Skeletal muscle tissue (tissue), 4 donors: ENCODE results near the gene TCHHL1. TPM values are rescaled to one million over a fixed set of nuclear protein-coding genes. Genes with fewer than 3 reads are reported as not detected.

Experiments
- H3K27ac ChIP-seq: one replicate; pipeline ENCODE4 v1.7.0; 2013; ENCODE audit warnings: mild to moderate bottlenecking, low read depth, low read length, inconsistent platforms
- H3K27me3 ChIP-seq, 3 donors: one replicate each; pipeline ENCODE4 v1.7.0; 2013; ENCODE audit warnings: low read length in 3 of 3; ENCODE audit not compliant: control insufficient read depth in 3 of 3, insufficient read depth in 3 of 3
- H3K36me3 ChIP-seq, 3 donors: one replicate each; pipeline ENCODE4 v1.7.0; 2013; ENCODE audit warnings: low read length in 3 of 3; ENCODE audit not compliant: control insufficient read depth in 3 of 3, insufficient read depth in 3 of 3
- H3K4me1 ChIP-seq, 3 donors: one replicate each; pipeline ENCODE4 v1.7.0; 2013; ENCODE audit warnings: low read length in 3 of 3, mild to moderate bottlenecking in 3 of 3; ENCODE audit not compliant: control insufficient read depth in 3 of 3, insufficient read depth in 3 of 3
- H3K4me3 ChIP-seq, 3 donors: one replicate each; pipeline ENCODE4 v1.7.0; 2013; ENCODE audit warnings: low read length in 3 of 3
- H3K9ac ChIP-seq, 3 donors: one replicate each; pipeline ENCODE4 v1.7.0; 2013; ENCODE audit warnings: low read length in 3 of 3, mild to moderate bottlenecking in 3 of 3, moderate library complexity in 2 of 3, low read depth in 1 of 3
- H3K9me3 ChIP-seq, 3 donors: one replicate each; pipeline ENCODE4 v1.7.0; 2013; ENCODE audit warnings: low read length in 3 of 3; ENCODE audit not compliant: control insufficient read depth in 3 of 3
- total RNA-seq: library from RNA; depleted of rRNA; stranded (reverse); fragments of >200 nt; gene quantifications from one replicate; pipeline ENCODE4 v1.2.3, GENCODE V29; 2014
- donor health status: Osteomylitis.

The TCHHL1 gene
- total RNA-seq, 1 donor from 2014 or later, result not detected

GRCh38 chr1:152111515-152111968, 22.7 kb upstream of the TCHHL1 start:
- Histone ChIP-seq H3K27me3 (peaks cover 80 to 88% (median 82%) of the 10 kb centered on the region in 3 donors), H3K4me3 (peak overlapping the region; percentile 52 to 63 (median 61))

DNA sequence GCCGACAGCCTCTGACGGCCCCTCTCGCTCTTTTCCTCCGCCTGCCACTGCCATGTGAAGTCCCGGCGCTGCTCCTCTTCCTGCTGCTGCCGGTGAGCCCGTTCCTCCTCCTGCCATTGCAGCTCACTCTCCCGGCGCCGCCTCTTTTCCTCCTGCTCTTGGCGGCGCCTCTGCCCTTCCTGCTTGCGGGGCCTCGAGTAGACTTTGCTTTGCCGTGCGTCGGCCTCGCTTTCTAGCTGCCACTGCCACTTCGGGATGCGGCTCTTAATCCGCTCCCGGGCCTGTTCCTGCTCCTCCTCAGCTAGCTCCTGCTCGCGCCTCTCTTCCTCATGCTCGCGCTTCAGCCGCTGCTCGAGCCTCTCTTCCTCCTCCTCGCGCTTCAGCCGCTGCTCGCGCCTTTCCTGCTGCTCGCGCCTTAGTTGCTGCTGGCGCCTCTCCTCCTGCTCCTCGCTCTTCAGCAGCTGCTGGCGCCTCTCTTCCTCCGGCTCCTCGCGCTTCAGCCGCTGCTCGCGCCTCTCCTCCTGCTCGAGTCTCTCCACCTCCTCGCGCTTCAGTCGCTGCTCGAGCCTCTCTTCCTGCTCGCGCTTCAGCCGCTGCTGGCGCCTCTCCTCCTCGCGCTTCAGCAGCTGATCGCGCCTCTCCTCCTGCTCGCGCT, 22.1 kb upstream of the TCHHL1 start:
- peak overlapping the region; percentile 52 to 63 (median 61) for H3K4me3 ChIP-seq
- H3K36me3 ChIP-seq, result no peaks in the 10 kb centered on the region
- H3K27me3 ChIP-seq, result peaks cover 83 to 89% (median 87%) of the 10 kb centered on the region in 3 donors
- H3K4me1 ChIP-seq, result peaks cover 26 to 31% (median 31%) of the 10 kb centered on the region in 3 donors
- H3K9ac ChIP-seq, result no peak overlapping the region
- peaks cover 2 to 4% (median 3%) of the 10 kb centered on the region in 3 donors for H3K9me3 ChIP-seq
- no peak overlapping the region for H3K27ac ChIP-seq

More at GRCh38 chr1:152111515-152111968, 22.7 kb upstream of the TCHHL1 start:
- Histone ChIP-seq H3K9me3 (peaks cover 2 to 4% (median 3%) of the 10 kb centered on the region in 3 donors), H3K9ac (no peak overlapping the region), H3K4me1 (peaks cover 26 to 31% (median 31%) of the 10 kb centered on the region in 3 donors), H3K27ac (no peak overlapping the region), H3K36me3 (no peaks in the 10 kb centered on the region)

- peaks cover 2 to 4% (median 3%) of the 10 kb centered on the region in 3 donors for H3K9me3 ChIP-seq
- no peaks in the 10 kb centered on the region for H3K36me3 ChIP-seq
- no peak overlapping the region for H3K27ac ChIP-seq
- H3K4me1 ChIP-seq, result peaks cover 26 to 31% (median 31%) of the 10 kb centered on the region in 3 donors
- peak overlapping the region; percentile 52 to 63 (median 61) for H3K4me3 ChIP-seq
- no peak overlapping the region for H3K9ac ChIP-seq
- peaks cover 78 to 88% (median 87%) of the 10 kb centered on the region in 3 donors for H3K27me3 ChIP-seq
These were observed 21.5 kb upstream of the TCHHL1 start for GRCh38 chr1:152110365-152110859.

DNA sequence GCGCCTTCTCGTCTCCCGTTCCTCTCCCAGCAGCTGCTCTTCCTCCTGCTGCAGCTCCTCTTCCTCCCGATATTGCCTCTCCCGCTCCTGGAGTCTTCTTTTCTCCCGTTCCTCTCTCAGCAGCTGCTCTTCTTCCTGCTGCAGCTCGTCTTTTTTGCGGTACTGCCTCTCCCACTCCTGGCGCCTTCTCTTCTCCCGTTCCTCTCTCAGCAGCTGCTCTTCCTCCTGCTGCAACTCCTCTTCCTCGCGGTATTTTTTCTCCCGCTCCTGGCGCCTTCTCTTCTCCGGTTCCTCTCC, 21.1 kb upstream of the TCHHL1 start:
- peaks cover 76 to 83% (median 82%) of the 10 kb centered on the region in 3 donors for H3K27me3 ChIP-seq
- no peak overlapping the region for H3K27ac ChIP-seq
- peaks cover 26 to 31% (median 31%) of the 10 kb centered on the region in 3 donors for H3K4me1 ChIP-seq
- H3K9ac ChIP-seq, result no peak overlapping the region
- H3K4me3 ChIP-seq, result peak overlapping the region; percentile 52 to 63 (median 61)
- H3K36me3 ChIP-seq, result no peaks in the 10 kb centered on the region
- peaks cover 1 to 4% (median 3%) of the 10 kb centered on the region in 3 donors for H3K9me3 ChIP-seq

- peaks cover 0 to 4% (median 3%) of the 10 kb centered on the region in 3 donors for H3K9me3 ChIP-seq
- peaks cover 73 to 83% (median 79%) of the 10 kb centered on the region in 3 donors for H3K27me3 ChIP-seq
- peak overlapping the region; percentile 52 to 63 (median 61) for H3K4me3 ChIP-seq
- H3K9ac ChIP-seq, result no peak overlapping the region
- no peak overlapping the region for H3K27ac ChIP-seq
- peaks cover 26 to 31% (median 31%) of the 10 kb centered on the region in 3 donors for H3K4me1 ChIP-seq
- no peaks in the 10 kb centered on the region for H3K36me3 ChIP-seq
These were observed 20.6 kb upstream of the TCHHL1 start for GRCh38 chr1:152109231-152109997.

DNA sequence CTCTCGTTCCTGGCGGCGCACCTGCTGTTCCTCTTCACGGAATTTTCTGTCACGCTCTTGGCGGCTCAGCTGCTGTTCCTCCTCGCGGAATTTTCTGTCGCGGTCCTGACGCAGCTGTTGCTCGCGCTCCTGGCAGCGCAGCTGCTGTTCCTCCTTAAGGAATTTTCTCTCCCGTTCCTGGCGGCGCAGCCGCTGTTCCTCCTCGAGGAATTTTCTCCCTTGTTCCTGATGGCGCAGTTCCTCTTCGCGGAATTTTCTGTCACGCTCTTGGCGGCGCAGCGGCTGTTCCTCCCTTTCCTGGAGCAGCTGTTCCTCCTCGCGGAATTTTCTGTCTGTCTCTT, 20.0 kb upstream of the TCHHL1 start:
- H3K9me3 ChIP-seq, result peaks cover 0 to 4% (median 3%) of the 10 kb centered on the region in 3 donors
- no peak overlapping the region for H3K9ac ChIP-seq
- H3K27me3 ChIP-seq, result peaks cover 73 to 81% (median 73%) of the 10 kb centered on the region in 3 donors
- H3K4me3 ChIP-seq, result peak overlapping the region in 1 of 3 donors; percentile 63
- H3K36me3 ChIP-seq, result no peaks in the 10 kb centered on the region
- no peak overlapping the region for H3K27ac ChIP-seq
- peaks cover 26 to 31% (median 31%) of the 10 kb centered on the region in 3 donors for H3K4me1 ChIP-seq

DNA sequence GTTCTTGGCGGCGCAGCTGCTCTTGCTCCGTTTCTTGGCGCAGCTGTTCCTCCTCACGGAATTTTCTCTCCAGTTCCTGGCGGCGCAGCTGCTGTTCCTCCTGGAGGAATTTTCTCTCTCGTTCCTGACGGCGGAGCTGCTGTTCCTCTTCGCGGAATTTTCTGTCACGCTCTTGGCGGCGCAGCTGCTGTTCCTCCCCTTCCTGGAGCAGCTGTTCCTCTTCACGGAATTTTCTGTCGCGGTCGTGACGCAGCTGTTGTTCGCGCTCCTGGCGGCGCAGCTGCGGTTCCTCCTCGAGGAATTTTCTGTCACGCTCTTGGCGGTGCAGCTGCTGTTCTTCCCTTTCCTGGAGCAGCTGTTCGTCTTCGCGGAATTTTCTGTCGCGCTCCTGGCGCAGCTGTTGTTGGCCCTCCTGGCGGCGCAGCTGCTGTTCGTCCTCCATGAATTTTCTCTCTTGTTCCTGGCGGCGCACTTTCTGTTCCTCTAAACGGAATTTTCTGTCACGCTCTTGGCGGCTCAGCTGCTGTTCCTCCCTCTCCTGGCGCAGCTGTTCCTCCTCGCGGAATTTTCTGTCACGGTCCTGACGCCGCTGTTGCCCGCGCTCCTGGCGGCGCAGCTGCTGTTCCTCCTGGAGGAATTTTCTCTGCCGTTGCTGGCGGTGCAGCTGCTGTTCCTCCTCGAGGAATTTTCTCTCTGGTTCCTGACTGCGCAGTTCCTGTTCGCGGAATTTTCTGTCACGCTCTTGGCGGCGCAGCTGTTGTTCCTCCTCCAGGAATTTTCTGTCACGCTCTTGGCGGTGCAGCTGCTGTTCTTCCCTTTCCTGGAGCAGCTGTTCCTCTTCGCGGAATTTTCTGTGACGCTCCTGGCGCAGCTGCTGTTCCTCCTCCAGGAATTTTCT, 19.4 kb upstream of the TCHHL1 start:
- H3K9me3 ChIP-seq, result peaks cover 0 to 4% (median 3%) of the 10 kb centered on the region in 3 donors
- H3K9ac ChIP-seq, result no peak overlapping the region
- H3K27ac ChIP-seq, result no peak overlapping the region
- H3K36me3 ChIP-seq, result no peaks in the 10 kb centered on the region
- peaks cover 26 to 31% (median 31%) of the 10 kb centered on the region in 3 donors for H3K4me1 ChIP-seq
- peak overlapping the region in 1 of 3 donors; percentile 43 for H3K4me3 ChIP-seq
- peaks cover 67 to 75% (median 72%) of the 10 kb centered on the region in 3 donors for H3K27me3 ChIP-seq

GRCh38 chr1:152107031-152107983, 18.4 kb upstream of the TCHHL1 start:
- H3K4me1 ChIP-seq, result peaks cover 22 to 28% (median 27%) of the 10 kb centered on the region in 3 donors
- peak overlapping the region in 1 of 3 donors; percentile 43 for H3K4me3 ChIP-seq
- no peaks in the 10 kb centered on the region for H3K36me3 ChIP-seq
- no peak overlapping the region for H3K27ac ChIP-seq
- H3K9ac ChIP-seq, result no peak overlapping the region
- peaks cover 0 to 4% (median 3%) of the 10 kb centered on the region in 3 donors for H3K9me3 ChIP-seq
- H3K27me3 ChIP-seq, result peaks cover 58 to 73% (median 63%) of the 10 kb centered on the region in 3 donors
